SK-N-SH treated with all-trans-retinoic acid at 6 μM for 48 hours (cell line): ENCODE measurements around the gene MTHFD2L.
"Not testable (repeated sequence)": the region's sequence is repeated elsewhere in the genome, so short reads cannot be mapped to it uniquely, and the experiment has no call there.

ENCODE experiments used
- ATAC-seq: fragments of 200-7000 bp; cut with Tn5 transposase; 3 replicates; pipeline ENCODE4 v1.9.1; 2020; ENCODE audit warnings: mild to moderate bottlenecking, moderate library complexity
- ARNTL ChIP-seq: fragments of 450-650 bp; formaldehyde crosslinking; IDR thresholded peaks from 2 replicates; pipeline ENCODE4 v1.5.0; 2020; ENCODE audit warnings: low read depth, mild to moderate bottlenecking, moderate library complexity, borderline replicate concordance
- BACH2 ChIP-seq: fragments of 250-450 bp; sonication (Bioruptor Pico); IDR thresholded peaks from 2 replicates; pipeline ENCODE4 v1.9.0; 2021; ENCODE audit warnings: mild to moderate bottlenecking, borderline replicate concordance
- CSRNP3 ChIP-seq: fragments of 250-450 bp; sonication (Bioruptor Pico); IDR thresholded peaks from 2 replicates; pipeline ENCODE4 v1.5.1; 2021; ENCODE audit warnings: mild to moderate bottlenecking, moderate library complexity
- GLIS3 ChIP-seq: fragments of 250-450 bp; sonication (Bioruptor Pico); IDR thresholded peaks from 2 replicates; pipeline ENCODE4 v1.5.0; 2020; ENCODE audit warnings: mild to moderate bottlenecking, moderate library complexity
- ISL1 ChIP-seq: fragments of 250-450 bp; sonication (Bioruptor Pico); IDR thresholded peaks from 2 replicates; pipeline ENCODE4 v2.1.2; 2022; ENCODE audit warnings: mild to moderate bottlenecking, moderate library complexity
- OSR1 ChIP-seq: fragments of 250-450 bp; sonication (Bioruptor Pico); IDR thresholded peaks from 2 replicates; pipeline ENCODE4 v1.8.0; 2022; ENCODE audit warnings: moderate library complexity, mild to moderate bottlenecking, inconsistent platforms
- PPARA ChIP-seq: fragments of 250-450 bp; sonication (Bioruptor Pico); IDR thresholded peaks from 2 replicates; pipeline ENCODE4 v1.5.0; 2020; ENCODE audit warnings: mild to moderate bottlenecking, borderline replicate concordance
- RARB ChIP-seq: fragments of 250-450 bp; sonication (Bioruptor Pico); IDR thresholded peaks from 2 replicates; pipeline ENCODE4 v1.8.0; 2021; ENCODE audit warnings: mild to moderate bottlenecking, moderate library complexity
- SNAI2 ChIP-seq: fragments of 250-450 bp; sonication (Bioruptor Pico); IDR thresholded peaks from 2 replicates; pipeline ENCODE4 v1.5.0; 2020; ENCODE audit warnings: mild to moderate bottlenecking, moderate library complexity
- TCF4 ChIP-seq: fragments of 250-450 bp; sonication (Bioruptor Pico); IDR thresholded peaks from 2 replicates; pipeline ENCODE4 v1.8.0; 2021; ENCODE audit warnings: mild to moderate bottlenecking, moderate library complexity, borderline replicate concordance
- TOX ChIP-seq: fragments of 250-450 bp; sonication (Bioruptor Pico); IDR thresholded peaks from 2 replicates; pipeline ENCODE4 v1.8.0; 2021; ENCODE audit warnings: mild to moderate bottlenecking, moderate library complexity, borderline replicate concordance
- ZFP3 ChIP-seq: fragments of 250-450 bp; sonication (Bioruptor Pico); IDR thresholded peaks from 2 replicates; pipeline ENCODE4 v1.5.0; 2020; ENCODE audit warnings: mild to moderate bottlenecking, moderate library complexity
- ZFP30 ChIP-seq: fragments of 450-650 bp; formaldehyde crosslinking; IDR thresholded peaks from 2 replicates; pipeline ENCODE4 v1.5.0; 2022; ENCODE audit warnings: mild to moderate bottlenecking, moderate library complexity
- ZNF565 ChIP-seq: fragments of 450-650 bp; formaldehyde crosslinking; conservative IDR thresholded peaks from 2 replicates; pipeline ENCODE4 v1.5.0; 2020; ENCODE audit warnings: low read depth, mild to moderate bottlenecking, moderate library complexity
- ZNF70 ChIP-seq: fragments of 450-650 bp; formaldehyde crosslinking; IDR thresholded peaks from 2 replicates; pipeline ENCODE4 v1.5.0; 2020; ENCODE audit warnings: mild to moderate bottlenecking, moderate library complexity
- TF ChIP-seq, protein P1 (sequence below): fragments of 250-450 bp; sonication (Bioruptor Pico); IDR thresholded peaks from 2 replicates; pipeline ENCODE4 v1.8.0; 2021; ENCODE audit warnings: low read depth, mild to moderate bottlenecking, moderate library complexity, borderline replicate concordance
- TF ChIP-seq, protein P2 (sequence below): fragments of 250-450 bp; sonication (Bioruptor Pico); IDR thresholded peaks from 2 replicates; pipeline ENCODE4 v1.8.0; 2020; ENCODE audit warnings: mild to moderate bottlenecking, moderate library complexity, borderline replicate concordance
- TF ChIP-seq, protein P3 (sequence below): fragments of 250-450 bp; sonication (Bioruptor Pico); IDR thresholded peaks from 2 replicates; pipeline ENCODE4 v1.5.1; 2020; ENCODE audit warnings: low read depth, mild to moderate bottlenecking, moderate library complexity

The MTHFD2L gene

GRCh38 chr4:74205046-74205445 lies 47.1 kb downstream of the MTHFD2L start (continued):
- no peak for TF ChIP-seq SNAI2 (CRISPR knock-in tag)

DNA sequence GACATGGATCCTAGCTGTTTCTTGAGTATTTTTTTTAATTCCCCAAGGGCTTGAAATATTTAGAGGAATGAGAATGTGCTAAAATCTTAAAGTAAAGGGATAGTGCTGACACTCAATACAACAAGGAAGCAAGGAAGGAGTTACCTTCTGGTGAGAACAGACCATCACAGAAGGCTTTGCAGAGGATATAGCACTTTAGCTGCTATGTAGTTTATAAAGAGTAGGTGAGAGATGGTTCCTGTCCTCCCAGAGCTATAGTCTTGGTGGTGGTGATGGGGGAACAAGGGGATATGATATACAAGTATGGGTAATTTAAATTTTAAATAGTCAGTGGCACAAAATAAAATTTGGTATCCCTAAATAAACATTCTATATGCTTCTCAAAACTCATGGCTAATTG lies 47.6 kb downstream of the MTHFD2L start:
- no peak for ATAC-seq
- TF ChIP-seq ARNTL (no peak), ZNF565 (CRISPR knock-in tag) (no peak), ISL1 (no peak), TOX (CRISPR knock-in tag) (no peak), ZNF70 (CRISPR knock-in tag) (no peak), OSR1 (no peak), TCF4 (no peak), RARB (CRISPR knock-in tag) (no peak), BACH2 (CRISPR knock-in tag) (no peak), ZFP30 (no peak), PPARA (CRISPR knock-in tag) (no peak), GLIS3 (CRISPR knock-in tag) (no peak), ZFP3 (CRISPR knock-in tag) (no peak)
- TF ChIP-seq, protein P1, sequence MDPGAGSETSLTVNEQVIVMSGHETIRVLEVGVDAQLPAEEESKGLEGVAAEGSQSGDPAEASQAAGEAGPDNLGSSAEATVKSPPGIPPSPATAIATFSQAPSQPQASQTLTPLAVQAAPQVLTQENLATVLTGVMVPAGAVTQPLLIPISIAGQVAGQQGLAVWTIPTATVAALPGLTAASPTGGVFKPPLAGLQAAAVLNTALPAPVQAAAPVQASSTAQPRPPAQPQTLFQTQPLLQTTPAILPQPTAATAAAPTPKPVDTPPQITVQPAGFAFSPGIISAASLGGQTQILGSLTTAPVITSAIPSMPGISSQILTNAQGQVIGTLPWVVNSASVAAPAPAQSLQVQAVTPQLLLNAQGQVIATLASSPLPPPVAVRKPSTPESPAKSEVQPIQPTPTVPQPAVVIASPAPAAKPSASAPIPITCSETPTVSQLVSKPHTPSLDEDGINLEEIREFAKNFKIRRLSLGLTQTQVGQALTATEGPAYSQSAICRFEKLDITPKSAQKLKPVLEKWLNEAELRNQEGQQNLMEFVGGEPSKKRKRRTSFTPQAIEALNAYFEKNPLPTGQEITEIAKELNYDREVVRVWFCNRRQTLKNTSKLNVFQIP: no peak
- TF ChIP-seq, protein P2, sequence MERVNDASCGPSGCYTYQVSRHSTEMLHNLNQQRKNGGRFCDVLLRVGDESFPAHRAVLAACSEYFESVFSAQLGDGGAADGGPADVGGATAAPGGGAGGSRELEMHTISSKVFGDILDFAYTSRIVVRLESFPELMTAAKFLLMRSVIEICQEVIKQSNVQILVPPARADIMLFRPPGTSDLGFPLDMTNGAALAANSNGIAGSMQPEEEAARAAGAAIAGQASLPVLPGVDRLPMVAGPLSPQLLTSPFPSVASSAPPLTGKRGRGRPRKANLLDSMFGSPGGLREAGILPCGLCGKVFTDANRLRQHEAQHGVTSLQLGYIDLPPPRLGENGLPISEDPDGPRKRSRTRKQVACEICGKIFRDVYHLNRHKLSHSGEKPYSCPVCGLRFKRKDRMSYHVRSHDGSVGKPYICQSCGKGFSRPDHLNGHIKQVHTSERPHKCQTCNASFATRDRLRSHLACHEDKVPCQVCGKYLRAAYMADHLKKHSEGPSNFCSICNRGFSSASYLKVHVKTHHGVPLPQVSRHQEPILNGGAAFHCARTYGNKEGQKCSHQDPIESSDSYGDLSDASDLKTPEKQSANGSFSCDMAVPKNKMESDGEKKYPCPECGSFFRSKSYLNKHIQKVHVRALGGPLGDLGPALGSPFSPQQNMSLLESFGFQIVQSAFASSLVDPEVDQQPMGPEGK (CRISPR knock-in tag): no peak
- TF ChIP-seq, protein P3, sequence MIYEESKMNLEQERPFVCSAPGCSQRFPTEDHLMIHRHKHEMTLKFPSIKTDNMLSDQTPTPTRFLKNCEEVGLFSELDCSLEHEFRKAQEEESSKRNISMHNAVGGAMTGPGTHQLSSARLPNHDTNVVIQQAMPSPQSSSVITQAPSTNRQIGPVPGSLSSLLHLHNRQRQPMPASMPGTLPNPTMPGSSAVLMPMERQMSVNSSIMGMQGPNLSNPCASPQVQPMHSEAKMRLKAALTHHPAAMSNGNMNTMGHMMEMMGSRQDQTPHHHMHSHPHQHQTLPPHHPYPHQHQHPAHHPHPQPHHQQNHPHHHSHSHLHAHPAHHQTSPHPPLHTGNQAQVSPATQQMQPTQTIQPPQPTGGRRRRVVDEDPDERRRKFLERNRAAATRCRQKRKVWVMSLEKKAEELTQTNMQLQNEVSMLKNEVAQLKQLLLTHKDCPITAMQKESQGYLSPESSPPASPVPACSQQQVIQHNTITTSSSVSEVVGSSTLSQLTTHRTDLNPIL (CRISPR knock-in tag): no peak
- TF ChIP-seq, all 23 proteins: peak for 0

DNA sequence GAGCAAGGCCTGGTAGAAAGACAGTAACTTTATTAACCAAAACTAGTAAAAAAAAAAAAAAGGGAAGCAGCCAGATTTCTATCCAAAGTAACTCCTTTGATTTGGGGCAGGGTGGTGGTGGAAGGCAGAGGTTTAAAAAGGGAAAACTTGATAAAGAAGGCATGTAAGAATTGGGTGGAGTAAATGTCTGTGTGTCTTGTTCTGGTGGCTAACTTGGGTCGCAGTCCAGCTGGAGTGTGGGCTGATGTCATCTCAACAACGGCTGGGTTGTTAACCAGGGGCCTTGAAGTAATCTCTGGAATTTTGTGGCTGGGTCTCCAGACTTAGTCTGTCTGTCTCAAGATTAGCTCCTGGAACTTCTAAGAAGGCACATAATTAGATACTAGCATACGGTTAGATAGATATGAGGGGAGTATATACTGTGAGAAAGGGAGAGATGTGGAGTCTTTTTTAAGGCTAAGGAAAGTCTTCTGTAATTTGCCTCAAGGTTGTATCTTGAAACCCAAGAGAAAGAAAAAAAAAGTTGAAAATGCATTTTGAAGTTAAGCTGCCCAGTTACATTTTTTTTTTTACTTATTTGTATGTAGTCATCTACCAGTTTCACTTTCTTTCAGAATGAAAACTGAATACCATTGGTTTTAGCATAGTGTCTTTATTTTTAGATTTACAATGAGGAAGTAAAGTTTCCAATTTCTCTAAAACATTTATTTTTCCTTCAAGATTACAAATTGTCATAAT lies 48.3 kb downstream of the MTHFD2L start:
- ATAC-seq: peak; percentile 19; the same call in 2 of the 3 replicates
- no peak for TF ChIP-seq RARB (CRISPR knock-in tag)
- no peak for TF ChIP-seq CSRNP3 (CRISPR knock-in tag)
- no peak for TF ChIP-seq ISL1
- TF ChIP-seq TOX (CRISPR knock-in tag): no peak
- no peak for TF ChIP-seq OSR1
- no peak for TF ChIP-seq SNAI2 (CRISPR knock-in tag)
- TF ChIP-seq TCF4: no peak
- TF ChIP-seq, protein P1: no peak

DNA sequence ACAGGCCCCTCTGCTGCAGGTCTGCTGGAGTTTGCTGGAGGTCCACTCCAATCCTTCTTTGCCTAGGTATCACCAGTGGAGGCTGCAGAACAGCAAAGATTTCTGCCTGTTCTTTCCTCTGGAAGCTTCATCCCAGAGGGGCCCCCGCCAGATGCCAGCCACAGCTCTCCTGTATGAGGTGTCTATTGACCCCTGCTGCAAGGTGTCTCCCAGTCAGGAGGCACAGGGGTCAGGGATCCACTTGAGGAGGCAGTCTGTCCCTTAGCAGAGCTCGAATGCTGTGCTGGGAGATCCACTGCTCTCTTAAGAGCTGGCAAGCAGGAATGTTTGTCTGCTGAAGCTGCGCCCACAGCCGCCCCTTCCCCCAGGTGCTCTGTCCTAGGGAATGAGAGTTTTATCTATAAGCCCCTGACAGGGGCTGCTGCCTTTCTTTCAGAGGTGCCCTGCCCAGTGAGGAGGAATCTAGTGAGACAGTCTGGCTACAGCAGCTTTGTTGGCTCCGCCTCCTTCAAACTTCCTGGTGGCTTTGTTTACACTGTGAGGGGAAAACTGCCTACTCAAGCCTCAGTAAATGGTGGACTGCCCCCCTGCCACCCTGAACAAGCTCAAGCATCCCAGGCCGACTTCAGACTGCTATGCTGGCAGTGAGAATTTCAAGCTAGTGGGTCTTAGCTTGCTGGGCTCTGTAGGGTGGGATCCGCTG lies 56.7 kb downstream of the MTHFD2L start:
- not testable (repeated sequence) for ATAC-seq

- not testable (repeated sequence) for ATAC-seq
Observed at GRCh38 chr4:74215236-74215635, 57.3 kb downstream of the MTHFD2L start.
